ENCODE results near the gene CCNL2. TPM values are rescaled to one million over a fixed set of nuclear protein-coding genes. Genes with fewer than 3 reads are reported as not detected.

The CCNL2 gene
- total and polyA plus RNA-seq, 4 donors = 46.4 to 170 (median 104) TPM

- DNase-seq (ENCODE audit: low spot score) = peak; percentile 50
These were observed 889 bp upstream of the CCNL2 start for GRCh38 chr1:1399872-1400575.

GRCh38 chr1:1398677-1399186, 403 bp downstream of the CCNL2 start:
- under 1% methylated on average over 54 of the region's 54 CpGs for WGBS
- Histone ChIP-seq H3K4me1 (ENCODE audit: control insufficient read depth in 4 of 4, insufficient read depth in 4 of 4, low read length in 3 of 4) (peaks cover 4 to 52% (median 43%) of the 10 kb centered on the region in 4 donors), H3K4me3 (ENCODE audit: low read depth in 1 of 3, low read length in 3 of 3) (peak overlapping the region; percentile 92 to 96 (median 96)), H3K9me3 (ENCODE audit: control insufficient read depth in 4 of 4, low read length in 3 of 4) (no peaks in the 10 kb centered on the region), H3K36me3 (ENCODE audit: control insufficient read depth in 4 of 4, insufficient read depth in 3 of 4, low read depth in 1 of 4, low read length in 3 of 4) (peaks cover 17 to 36% (median 25%) of the 10 kb centered on the region in 4 donors), H3K27me3 (ENCODE audit: control insufficient read depth in 4 of 4, insufficient read depth in 4 of 4, low read length in 3 of 4) (no peaks in the 10 kb centered on the region), H3K27ac (ENCODE audit: low read depth in 1 of 2, low read length in 2 of 2) (peak overlapping the region; percentile 73 to 75), H3K9ac (ENCODE audit: low read depth in 1 of 2, low read length in 2 of 2) (peak overlapping the region; percentile 46 to 72)
- TF ChIP-seq HNF4A (conservative IDR thresholded peaks at IDR 0.05) (no peak), JUND (IDR thresholded peaks at IDR 0.05) (no peak), ATF3 (IDR thresholded peaks at IDR 0.05) (no peak), HNF4G (IDR thresholded peaks at IDR 0.05) (no peak), NR2F2 (IDR thresholded peaks at IDR 0.05) (no peak), TAF1 (conservative IDR thresholded peaks at IDR 0.05) (no peak), MAX (IDR thresholded peaks at IDR 0.05) (no peak), EGR1 (IDR thresholded peaks at IDR 0.05; ENCODE audit: low read depth in 2 of 2) (no peak), FOXA1 (IDR thresholded peaks at IDR 0.05) (no peak), YY1 (IDR thresholded peaks at IDR 0.05) (no peak), GABPA (IDR thresholded peaks at IDR 0.05 in 1 of 2, conservative IDR thresholded peaks at IDR 0.05 in 1 of 2) (no peak), ZBTB33 (IDR thresholded peaks at IDR 0.05) (no peak), RAD21 (IDR thresholded peaks at IDR 0.05) (no peak), FOXA2 (IDR thresholded peaks at IDR 0.05) (no peak), SP1 (IDR thresholded peaks at IDR 0.05) (no peak), RXRA (IDR thresholded peaks at IDR 0.05) (no peak)
- no peak for DNase-seq (ENCODE audit: low spot score)

More at GRCh38 chr1:1399872-1400575, 889 bp upstream of the CCNL2 start:
- peak overlapping the region; percentile 75 to 82 for H3K9ac ChIP-seq (ENCODE audit: low read depth in 1 of 2, low read length in 2 of 2)
- peak overlapping the region; percentile 73 to 75 for H3K27ac ChIP-seq (ENCODE audit: low read depth in 1 of 2, low read length in 2 of 2)
- no peaks in the 10 kb centered on the region for H3K9me3 ChIP-seq (ENCODE audit: control insufficient read depth in 4 of 4, low read length in 3 of 4)
- no peak for TF ChIP-seq HNF4A (conservative IDR thresholded peaks at IDR 0.05)
- TF ChIP-seq RAD21 (IDR thresholded peaks at IDR 0.05) = no peak
- no peak for TF ChIP-seq RXRA (IDR thresholded peaks at IDR 0.05)
- no peak for TF ChIP-seq FOXA1 (IDR thresholded peaks at IDR 0.05)
- no peak for TF ChIP-seq YY1 (IDR thresholded peaks at IDR 0.05)
- TF ChIP-seq GABPA (IDR thresholded peaks at IDR 0.05 in 1 of 2, conservative IDR thresholded peaks at IDR 0.05 in 1 of 2) = no peak
- no peak for TF ChIP-seq ATF3 (IDR thresholded peaks at IDR 0.05)
- TF ChIP-seq HNF4G (IDR thresholded peaks at IDR 0.05) = no peak
- no peak for TF ChIP-seq CTCF (IDR thresholded peaks at IDR 0.05; ENCODE audit: low read depth, low read length, missing input control)
- no peak for TF ChIP-seq ZBTB33 (IDR thresholded peaks at IDR 0.05)
- H3K36me3 ChIP-seq (ENCODE audit: control insufficient read depth in 4 of 4, insufficient read depth in 3 of 4, low read depth in 1 of 4, low read length in 3 of 4) = peaks cover 12 to 31% (median 21%) of the 10 kb centered on the region in 4 donors
- H3K4me1 ChIP-seq (ENCODE audit: control insufficient read depth in 4 of 4, insufficient read depth in 4 of 4, low read length in 3 of 4) = peaks cover 4 to 56% (median 46%) of the 10 kb centered on the region in 4 donors
- 3% methylated on average over 34 of the region's 34 CpGs for WGBS
- peak overlapping the region; percentile 92 to 99 (median 93) for H3K4me3 ChIP-seq (ENCODE audit: low read depth in 1 of 3, low read length in 3 of 3)
- H3K27me3 ChIP-seq (ENCODE audit: control insufficient read depth in 4 of 4, insufficient read depth in 4 of 4, low read length in 3 of 4) = no peaks in the 10 kb centered on the region
